Activated CD4-positive, alpha-beta T cell treated with anti-CD3 and anti-CD28 coated beads, Interleukin-2, amount 10 ng/mL, durations not matched to agents 24 days and 14 days (primary cell): ENCODE data around the gene TBC1D10A. TPM values are rescaled to one million over a fixed set of nuclear protein-coding genes. Genes with fewer than 3 reads are reported as not detected.

Source experiments
- DNase-seq: peaks from one replicate; pipeline ENCODE4 v3.0.0; 2022
- H3K27ac Mint-ChIP-seq: one replicate; pipeline ENCODE4 v1.8.0; 2022; ENCODE audit warnings: mild to moderate bottlenecking, mixed read lengths
- H3K27me3 Mint-ChIP-seq: one replicate; pipeline ENCODE4 v1.8.0; 2022; ENCODE audit warnings: mixed read lengths
- H3K36me3 Mint-ChIP-seq: one replicate; pipeline ENCODE4 v1.8.0; 2022; ENCODE audit warnings: low read depth, mild to moderate bottlenecking, mixed read lengths
- H3K4me1 Mint-ChIP-seq: one replicate; pipeline ENCODE4 v1.8.0; 2021; ENCODE audit warnings: mixed read lengths
- H3K4me3 Mint-ChIP-seq: one replicate; pipeline ENCODE4 v1.8.0; 2022; ENCODE audit warnings: mild to moderate bottlenecking, moderate library complexity, mixed read lengths
- H3K9me3 Mint-ChIP-seq: one replicate; pipeline ENCODE4 v1.8.0; 2021; ENCODE audit warnings: mixed read lengths
- intact Hi-C: fragments of 100-400 bp; cut with micrococcal nuclease; formaldehyde crosslinking; loops from one replicate; pipeline ENCODE4 v1.15.1; 2023
- total RNA-seq: library from RNA; stranded (reverse); gene quantifications from 2 replicates; pipeline ENCODE4 v1.2.3, GENCODE V29; 2022

Gene TBC1D10A
- total RNA-seq, 1 donor from 2014 or later: 18.9 TPM

- Mint-ChIP-seq H3K27ac (peak overlapping the region; percentile 74), H3K27me3 (no peaks in the 10 kb centered on the region), H3K4me1 (peaks cover 30% of the 10 kb centered on the region), H3K36me3 (peaks cover 44% of the 10 kb centered on the region), H3K9me3 (no peaks in the 10 kb centered on the region), H3K4me3 (no peak overlapping the region)
- intact Hi-C loops: no loop called here
- DNase-seq: no peak
These were observed 30.4 kb downstream of the TBC1D10A start for GRCh38 chr22:30296324-30296723.

- no peak overlapping the region for H3K4me3 Mint-ChIP-seq
- peaks cover 41% of the 10 kb centered on the region for H3K36me3 Mint-ChIP-seq
- no peaks in the 10 kb centered on the region for H3K27me3 Mint-ChIP-seq
- no peaks in the 10 kb centered on the region for H3K9me3 Mint-ChIP-seq
- intact Hi-C loops: no loop called here
- no peak overlapping the region for H3K27ac Mint-ChIP-seq
- H3K4me1 Mint-ChIP-seq: peaks cover 34% of the 10 kb centered on the region
- no peak for DNase-seq
These were observed 31.2 kb downstream of the TBC1D10A start for GRCh38 chr22:30295576-30295975.

- intact Hi-C loops: no loop called here
- Mint-ChIP-seq H3K4me3 (no peak overlapping the region), H3K4me1 (peaks cover 41% of the 10 kb centered on the region), H3K27me3 (no peaks in the 10 kb centered on the region), H3K27ac (no peak overlapping the region), H3K9me3 (no peaks in the 10 kb centered on the region), H3K36me3 (peaks cover 36% of the 10 kb centered on the region)
- DNase-seq: no peak
These were observed 31.9 kb downstream of the TBC1D10A start for GRCh38 chr22:30294830-30295229.

DNA sequence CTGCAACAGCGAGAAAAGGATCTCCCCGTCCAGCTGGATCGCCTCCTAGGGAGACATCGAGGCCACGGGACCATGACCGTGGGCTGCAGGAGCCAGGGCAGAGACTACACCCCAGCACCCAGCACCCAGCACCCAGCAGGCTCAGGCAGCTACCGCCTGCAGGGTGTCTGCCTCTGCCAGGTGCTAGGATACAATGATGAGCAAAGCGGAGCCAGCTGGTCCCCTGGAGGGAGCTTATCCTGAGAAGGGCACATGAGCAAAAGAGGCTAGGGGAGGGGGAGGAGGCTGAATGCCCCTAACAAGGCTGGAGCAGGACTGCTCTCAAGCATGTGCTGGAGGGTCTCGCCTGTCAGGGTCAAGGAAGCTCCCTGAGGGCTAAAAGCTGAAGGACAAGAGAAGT is 32.7 kb downstream of the TBC1D10A start:
- Mint-ChIP-seq H3K4me3 (no peak overlapping the region), H3K9me3 (no peaks in the 10 kb centered on the region), H3K27me3 (no peaks in the 10 kb centered on the region), H3K27ac (peak overlapping the region; percentile 29), H3K4me1 (peaks cover 43% of the 10 kb centered on the region), H3K36me3 (peaks cover 34% of the 10 kb centered on the region)
- DNase-seq: no peak
- intact Hi-C loops: no loop called here

- H3K4me3 Mint-ChIP-seq: no peak overlapping the region
- intact Hi-C loops: no loop called here
- peaks cover 41% of the 10 kb centered on the region for H3K4me1 Mint-ChIP-seq
These were observed 33.7 kb downstream of the TBC1D10A start for GRCh38 chr22:30293026-30293425.

GRCh38 chr22:30292069-30292970 is 34.4 kb downstream of the TBC1D10A start:
- Mint-ChIP-seq H3K27me3 (no peaks in the 10 kb centered on the region), H3K27ac (no peak overlapping the region), H3K4me1 (peaks cover 42% of the 10 kb centered on the region), H3K4me3 (no peak overlapping the region), H3K9me3 (no peaks in the 10 kb centered on the region), H3K36me3 (peaks cover 24% of the 10 kb centered on the region)
- DNase-seq: no peak
- intact Hi-C loops: no loop called here

More at GRCh38 chr22:30293026-30293425, 33.7 kb downstream of the TBC1D10A start:
- Mint-ChIP-seq H3K9me3 (no peaks in the 10 kb centered on the region), H3K27me3 (no peaks in the 10 kb centered on the region), H3K27ac (no peak overlapping the region), H3K36me3 (peaks cover 29% of the 10 kb centered on the region)
- no peak for DNase-seq

DNA sequence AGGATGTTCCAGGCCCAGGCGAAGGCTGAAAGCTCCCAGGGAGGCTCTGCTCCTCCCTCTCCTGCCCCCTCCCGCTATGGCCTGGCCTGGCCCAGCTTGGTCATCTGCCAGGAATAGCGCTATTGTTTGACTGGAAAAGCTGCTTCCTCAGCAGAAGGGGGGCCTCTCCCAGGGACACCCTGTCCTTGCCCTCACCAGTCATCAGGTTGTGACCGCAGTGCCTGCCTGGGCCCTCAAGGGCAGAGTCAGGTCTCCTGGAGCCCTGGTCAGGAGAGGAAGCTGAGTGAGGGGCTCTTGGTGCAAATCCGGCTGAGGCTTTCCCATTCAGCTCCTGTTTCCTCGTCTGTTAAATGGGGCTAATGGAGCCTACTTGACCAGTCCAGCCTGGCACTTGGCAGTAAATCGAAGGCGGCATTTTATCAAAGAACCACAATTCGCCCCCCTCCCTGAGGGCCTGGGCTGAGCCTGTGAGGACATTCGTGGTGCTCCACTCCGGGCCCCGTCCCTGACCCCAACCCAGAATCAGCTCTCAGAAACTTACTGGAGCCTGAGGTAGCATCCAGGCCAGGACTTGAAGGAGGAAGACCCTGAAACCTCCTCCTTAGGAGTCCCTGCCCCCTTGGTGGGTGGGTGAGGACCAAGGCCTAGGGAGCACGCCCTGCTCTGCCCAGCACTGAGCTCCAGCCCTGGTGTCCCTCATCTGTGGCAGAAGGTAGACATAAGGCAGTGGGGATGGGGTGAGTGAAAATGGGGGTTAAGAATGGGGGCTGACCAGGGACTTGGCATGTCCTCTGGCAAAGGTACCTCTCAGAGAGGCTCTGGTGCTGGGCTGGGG is 35.5 kb downstream of the TBC1D10A start:
- Mint-ChIP-seq H3K4me3 (no peak overlapping the region), H3K27ac (peak overlapping the region; percentile 72), H3K4me1 (peaks cover 41% of the 10 kb centered on the region), H3K36me3 (peaks cover 21% of the 10 kb centered on the region), H3K27me3 (no peaks in the 10 kb centered on the region), H3K9me3 (no peaks in the 10 kb centered on the region)
- DNase-seq: no peak
- intact Hi-C loops: no loop called here

DNA sequence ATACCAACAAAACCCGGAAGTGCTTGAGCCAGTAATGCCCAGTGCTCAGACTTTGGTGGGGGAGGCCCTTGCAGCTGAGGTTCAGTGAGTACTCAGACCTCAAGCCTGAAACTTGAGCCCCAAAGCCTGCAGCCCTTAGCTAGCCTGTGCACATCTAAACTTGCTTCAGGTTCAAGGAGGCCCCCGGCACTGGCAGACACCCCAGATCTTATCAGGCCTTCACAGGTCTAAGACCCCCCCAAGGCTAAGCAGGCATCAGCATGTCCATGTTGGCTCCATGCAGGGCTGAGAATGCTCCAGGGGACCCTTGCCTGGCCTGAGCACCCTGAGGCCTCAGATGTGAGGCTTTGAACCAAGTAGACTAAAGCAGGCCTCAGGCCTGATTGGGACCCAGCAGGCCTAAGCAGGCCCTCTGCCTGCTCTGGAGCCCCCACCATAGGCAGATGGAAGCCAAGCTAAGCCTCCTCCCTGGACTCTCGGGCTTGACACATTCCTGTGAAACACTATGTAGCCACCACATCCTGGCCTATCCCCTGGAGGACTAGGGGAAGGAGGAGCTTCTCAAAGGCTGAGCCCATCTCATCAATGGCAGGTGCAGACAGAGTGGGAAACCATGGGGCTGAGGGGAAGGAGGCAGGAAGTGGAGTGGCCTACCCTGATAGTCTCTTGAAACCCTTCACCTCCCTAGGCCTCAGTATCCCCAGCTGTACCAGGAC is 36.2 kb downstream of the TBC1D10A start:
- H3K27ac Mint-ChIP-seq: peak overlapping the region; percentile 72
- intact Hi-C loops: no loop called here

DNA sequence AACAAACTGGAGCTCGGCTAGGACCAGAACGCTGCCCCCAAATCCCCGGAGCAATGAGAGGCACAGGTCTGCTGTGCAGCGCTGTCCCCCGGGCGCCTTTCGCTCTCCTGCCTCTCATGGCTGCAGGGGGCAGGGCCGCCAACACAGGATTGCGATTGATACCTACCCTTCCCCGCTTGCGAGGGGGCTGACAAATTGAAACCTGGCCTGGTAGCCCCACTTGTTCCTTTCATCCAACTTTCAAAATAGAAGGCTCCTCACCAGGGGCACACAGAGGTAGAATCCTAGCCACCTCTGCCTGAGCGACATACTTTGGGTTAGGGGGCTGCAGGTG is 36.8 kb downstream of the TBC1D10A start:
- Mint-ChIP-seq H3K9me3 (no peaks in the 10 kb centered on the region), H3K27ac (peak overlapping the region; percentile 72), H3K27me3 (no peaks in the 10 kb centered on the region), H3K4me1 (peaks cover 41% of the 10 kb centered on the region), H3K4me3 (peak overlapping the region; percentile 86), H3K36me3 (peaks cover 21% of the 10 kb centered on the region)
- no peak for DNase-seq
- intact Hi-C loops: loop anchor here (1.0 kb wide), 5 partner anchors 16 to 101 kb away; partner anchors contain the start of genes OSM, SF3A1 and TBC1D10A

More for the DNA sequence above, 36.2 kb downstream of the TBC1D10A start:
- no peaks in the 10 kb centered on the region for H3K27me3 Mint-ChIP-seq
- H3K4me3 Mint-ChIP-seq: peak overlapping the region; percentile 86
- no peaks in the 10 kb centered on the region for H3K9me3 Mint-ChIP-seq
- H3K36me3 Mint-ChIP-seq: peaks cover 18% of the 10 kb centered on the region
- peak; percentile 75 for DNase-seq
- peaks cover 37% of the 10 kb centered on the region for H3K4me1 Mint-ChIP-seq

DNA sequence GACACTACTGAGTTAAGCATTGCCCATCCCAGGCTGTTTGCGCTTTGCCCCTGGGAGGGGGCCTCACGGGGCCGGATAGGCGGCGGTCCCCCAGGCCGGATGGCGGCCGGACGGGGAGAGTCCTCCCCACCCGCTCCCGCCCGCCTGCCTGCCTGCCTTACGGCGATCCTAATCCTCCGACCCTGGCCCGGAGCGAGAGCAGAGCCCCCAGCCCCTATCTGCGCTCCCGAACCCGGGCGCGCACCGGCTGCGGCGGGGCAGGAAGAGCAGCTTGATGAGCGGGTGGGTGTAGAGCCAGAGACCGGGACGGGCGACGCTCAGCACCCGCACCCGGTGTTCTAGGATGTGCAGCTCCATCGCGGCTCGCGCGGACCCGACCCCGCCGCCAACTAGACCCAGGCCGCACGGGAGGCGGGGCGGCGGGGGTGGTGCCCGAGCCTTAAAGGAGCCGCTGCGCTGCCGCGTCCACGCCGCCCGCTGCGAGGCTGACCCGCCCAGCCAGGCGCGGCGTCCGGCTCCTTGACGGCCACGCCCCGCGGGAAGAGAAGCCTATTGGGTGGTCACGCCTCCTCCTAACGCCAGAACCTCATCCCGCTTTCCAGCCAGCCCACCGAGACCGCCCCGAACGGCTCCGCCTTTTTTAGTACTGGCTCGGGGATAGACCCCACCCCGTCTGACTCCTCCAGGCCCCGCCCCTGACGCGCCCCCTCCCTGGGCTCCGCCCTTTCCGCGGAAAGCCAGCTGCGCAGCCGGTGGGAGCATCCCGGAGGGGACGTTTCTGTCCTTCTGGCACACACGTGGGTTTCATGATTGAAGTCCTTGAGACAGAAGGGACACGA is 37.4 kb downstream of the TBC1D10A start, which contains the start of gene CASTOR1:
CASTOR1 (minus strand) TSS at position 365 of the 839 bp plus-strand sequence; CDS start at position 357, 8 bp downstream.
- Mint-ChIP-seq H3K36me3 (peaks cover 23% of the 10 kb centered on the region), H3K27ac (peak within 1 kb of the TSS; percentile 83), H3K4me1 (peaks cover 47% of the 10 kb centered on the region), H3K9me3 (no peaks in the 10 kb centered on the region), H3K27me3 (no peaks in the 10 kb centered on the region), H3K4me3 (peak within 1 kb of the TSS; percentile 86)
- DNase-seq: peak; percentile 98
- intact Hi-C loops: loop anchor here (1.0 kb wide), 5 partner anchors 17 to 102 kb away; partner anchors contain the start of genes OSM, SF3A1 and TBC1D10A

DNA sequence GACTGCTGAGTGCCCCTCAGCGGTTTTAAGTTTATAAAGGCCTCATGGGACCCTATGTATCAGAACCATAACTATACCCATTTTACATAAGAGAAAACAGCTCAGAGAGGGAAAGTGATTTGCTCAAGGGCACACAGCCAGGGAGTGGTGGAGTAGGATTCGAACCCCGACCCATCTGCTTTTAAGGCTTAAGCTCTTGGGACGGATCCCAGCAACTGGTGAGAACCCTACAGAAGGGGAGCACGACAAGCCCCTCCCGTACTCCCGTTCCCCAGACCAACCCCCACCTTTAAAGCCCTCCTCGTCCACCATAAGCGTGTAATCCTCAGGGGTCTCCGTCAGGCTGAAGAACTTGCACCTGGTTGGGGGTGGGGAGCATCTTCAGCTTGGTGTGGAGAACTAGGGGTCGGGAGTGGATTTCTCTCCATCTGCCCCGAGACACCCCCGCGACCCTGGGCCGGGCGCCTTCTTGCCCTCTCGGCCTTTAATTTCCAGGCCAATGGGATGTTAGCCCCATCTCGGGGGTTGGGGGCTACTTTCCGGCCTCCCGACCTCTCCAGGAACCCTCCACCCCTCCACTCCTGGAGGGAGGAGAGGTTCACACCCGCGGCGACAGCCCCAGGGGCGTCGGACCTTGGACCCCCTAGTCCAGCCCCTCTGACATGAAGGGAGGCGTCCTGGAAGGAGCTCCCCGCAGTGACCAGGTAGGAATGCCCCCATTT is 38.2 kb downstream of the TBC1D10A start:
- H3K9me3 Mint-ChIP-seq: no peaks in the 10 kb centered on the region
- peaks cover 50% of the 10 kb centered on the region for H3K4me1 Mint-ChIP-seq
- peak overlapping the region; percentile 83 for H3K27ac Mint-ChIP-seq

More for the DNA sequence above, 38.2 kb downstream of the TBC1D10A start:
- Mint-ChIP-seq H3K36me3 (peaks cover 16% of the 10 kb centered on the region), H3K4me3 (peak overlapping the region; percentile 86), H3K27me3 (no peaks in the 10 kb centered on the region)
- DNase-seq: no peak
- intact Hi-C loops: loop anchor here (1.0 kb wide), 7 partner anchors 18 to 197 kb away; partner anchors contain the start of genes OSM, SF3A1 and TBC1D10A
